GM21619 (cell line): ENCODE results near the gene ALDH1A1.
"Not testable (repeated sequence)": the region's sequence is repeated elsewhere in the genome, so short reads cannot be mapped to it uniquely, and the experiment has no call there.

Experiments
- ATAC-seq: cut with Tn5 transposase; IDR thresholded peaks from one replicate; pipeline ENCODE4 v1.9.1; 2021; ENCODE audit not compliant: unreplicated experiment

ALDH1A1 gene

DNA sequence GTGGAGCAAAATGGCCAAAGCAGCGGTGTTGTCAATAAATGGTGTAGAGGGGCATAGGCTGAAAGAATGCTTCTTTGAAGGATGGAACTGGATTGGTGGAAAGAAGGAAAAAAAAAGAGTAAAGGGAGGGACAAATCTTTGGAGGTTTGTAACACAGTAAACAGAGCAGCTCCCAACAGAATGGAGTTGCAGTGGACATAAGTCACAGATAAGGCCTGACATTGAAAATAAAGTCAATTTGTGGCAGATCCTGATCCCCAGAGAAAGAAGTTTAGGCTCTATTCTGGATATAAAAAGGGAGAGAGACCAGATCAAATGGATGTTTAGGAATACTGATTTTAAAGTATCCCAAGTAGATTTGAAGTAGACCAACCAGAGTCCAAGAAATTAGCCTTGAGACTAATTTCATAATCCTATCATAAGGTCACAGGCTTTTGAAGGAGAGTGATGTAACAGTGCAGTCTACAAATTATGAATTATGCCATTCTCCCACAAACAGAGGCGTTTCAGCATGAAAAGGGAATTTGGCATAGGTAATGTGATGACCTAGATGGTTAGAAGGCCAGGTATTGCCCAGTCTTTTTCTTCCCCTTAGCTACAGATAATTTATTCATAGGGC lies 8.9 kb downstream of the ALDH1A1 start:
- ATAC-seq = no peak

DNA sequence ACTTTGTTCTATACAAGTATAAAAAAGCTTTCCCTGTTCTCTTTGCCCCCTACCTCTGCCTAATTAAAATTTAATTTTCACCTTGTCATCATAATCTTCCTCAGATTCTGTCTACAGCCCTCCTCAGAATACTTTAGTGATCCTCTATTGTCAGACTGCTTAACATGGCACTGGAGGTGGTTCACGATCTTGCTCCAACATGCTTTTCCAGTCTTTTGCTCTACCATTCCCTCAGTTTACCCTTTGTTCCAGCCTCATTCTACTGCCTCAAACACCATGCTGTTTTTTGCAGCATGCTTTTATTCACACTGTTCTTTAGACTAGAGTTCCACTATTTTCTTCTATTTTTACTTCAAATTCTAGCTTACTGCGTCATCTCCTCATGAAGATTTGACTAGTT lies 10.4 kb downstream of the ALDH1A1 start:
- ATAC-seq = no peak

DNA sequence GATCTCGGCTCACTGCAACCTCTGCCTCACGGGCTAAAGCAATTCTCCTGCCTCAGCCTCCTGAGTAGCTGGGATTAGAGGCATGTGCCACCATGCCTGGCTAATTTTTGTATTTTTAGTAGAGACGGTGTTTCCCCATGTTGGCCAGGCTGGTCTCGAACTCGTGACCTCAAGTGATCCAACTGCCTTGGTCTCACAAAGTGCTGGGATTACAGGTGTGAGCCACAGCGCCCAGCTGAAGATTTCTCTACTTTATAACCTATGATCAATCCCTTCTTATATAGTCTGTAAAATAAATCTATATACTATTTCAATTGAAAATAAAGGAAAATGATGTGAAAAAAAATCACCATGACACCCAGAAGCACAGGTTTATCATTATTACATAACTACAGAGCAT lies 13.3 kb downstream of the ALDH1A1 start:
- not testable (repeated sequence) for ATAC-seq

DNA sequence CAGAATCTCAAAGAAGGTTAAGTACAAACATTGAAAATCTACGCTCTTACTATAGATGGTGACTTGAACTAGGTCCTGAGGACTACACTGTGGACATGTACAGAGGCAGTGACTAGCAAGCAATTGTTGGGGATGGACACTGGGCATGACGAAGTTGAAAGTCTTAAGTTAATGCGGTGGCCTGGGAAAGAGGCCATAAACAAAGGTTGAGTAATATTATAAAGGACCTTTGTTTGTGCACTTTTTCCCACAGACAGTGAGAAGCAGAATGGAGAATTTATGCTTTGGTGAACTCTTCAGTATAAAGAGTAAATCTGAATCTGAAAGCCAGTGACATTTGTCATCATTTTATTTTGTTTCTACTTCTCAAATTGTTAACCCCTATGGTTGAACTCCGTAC lies 15.3 kb downstream of the ALDH1A1 start:
- ATAC-seq = no peak

DNA sequence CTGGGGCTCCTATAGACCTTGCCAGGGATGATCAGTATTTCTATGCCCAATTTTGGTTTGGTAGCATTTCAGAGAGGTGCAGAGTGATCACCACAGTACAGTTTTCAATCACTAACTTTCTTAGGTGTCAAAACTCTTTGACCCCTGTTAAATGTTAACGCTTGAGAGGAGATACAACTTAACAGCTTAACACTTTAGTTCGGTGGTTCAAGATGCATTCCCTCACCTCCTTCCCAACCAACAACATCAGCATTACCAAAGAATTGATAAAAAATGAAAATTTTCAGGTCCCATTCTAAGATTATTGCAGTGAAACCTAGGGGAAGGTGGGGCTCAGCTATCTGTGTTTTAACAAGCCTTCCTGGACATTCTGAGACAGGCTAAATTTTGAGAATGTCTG lies 16.2 kb downstream of the ALDH1A1 start:
- no peak for ATAC-seq

DNA sequence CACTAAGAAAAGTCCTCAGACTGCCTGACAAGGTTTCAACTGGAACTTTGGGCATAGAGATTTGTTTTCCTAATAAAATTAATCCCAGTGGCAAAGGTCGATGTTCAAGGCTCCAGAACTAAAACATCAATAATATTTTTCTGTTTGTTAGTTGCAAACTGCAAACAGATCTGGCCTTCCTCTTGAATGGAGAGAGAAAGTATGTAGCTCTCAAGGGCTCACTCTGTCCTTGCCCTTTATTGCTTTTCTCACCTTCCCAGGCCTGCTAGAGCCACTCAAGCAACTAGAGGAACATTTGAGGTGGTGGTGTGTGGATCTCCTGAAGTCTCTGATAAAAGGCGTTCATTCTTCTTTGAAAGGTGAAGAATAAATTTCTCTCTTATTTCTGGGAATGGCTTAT lies 16.6 kb downstream of the ALDH1A1 start:
- no peak for ATAC-seq

DNA sequence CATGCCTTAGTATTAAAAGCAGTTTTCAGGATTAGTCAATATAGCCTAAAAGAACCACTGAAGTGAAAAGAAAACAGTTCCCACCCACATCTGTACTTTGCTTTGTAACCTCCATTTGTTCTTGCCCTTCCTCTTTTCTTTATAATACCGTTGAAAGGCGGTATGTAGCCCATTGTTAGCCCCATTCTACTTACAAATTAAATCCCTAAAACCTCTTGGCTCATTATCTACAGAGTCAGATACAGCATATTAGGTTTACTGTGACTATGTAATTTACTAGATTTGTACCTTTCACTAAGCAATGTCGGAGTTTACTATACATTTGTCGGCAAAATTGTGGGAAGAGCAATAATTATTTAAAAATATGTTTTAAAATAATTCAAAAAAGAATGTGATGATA lies 17.3 kb downstream of the ALDH1A1 start:
- ATAC-seq = no peak

DNA sequence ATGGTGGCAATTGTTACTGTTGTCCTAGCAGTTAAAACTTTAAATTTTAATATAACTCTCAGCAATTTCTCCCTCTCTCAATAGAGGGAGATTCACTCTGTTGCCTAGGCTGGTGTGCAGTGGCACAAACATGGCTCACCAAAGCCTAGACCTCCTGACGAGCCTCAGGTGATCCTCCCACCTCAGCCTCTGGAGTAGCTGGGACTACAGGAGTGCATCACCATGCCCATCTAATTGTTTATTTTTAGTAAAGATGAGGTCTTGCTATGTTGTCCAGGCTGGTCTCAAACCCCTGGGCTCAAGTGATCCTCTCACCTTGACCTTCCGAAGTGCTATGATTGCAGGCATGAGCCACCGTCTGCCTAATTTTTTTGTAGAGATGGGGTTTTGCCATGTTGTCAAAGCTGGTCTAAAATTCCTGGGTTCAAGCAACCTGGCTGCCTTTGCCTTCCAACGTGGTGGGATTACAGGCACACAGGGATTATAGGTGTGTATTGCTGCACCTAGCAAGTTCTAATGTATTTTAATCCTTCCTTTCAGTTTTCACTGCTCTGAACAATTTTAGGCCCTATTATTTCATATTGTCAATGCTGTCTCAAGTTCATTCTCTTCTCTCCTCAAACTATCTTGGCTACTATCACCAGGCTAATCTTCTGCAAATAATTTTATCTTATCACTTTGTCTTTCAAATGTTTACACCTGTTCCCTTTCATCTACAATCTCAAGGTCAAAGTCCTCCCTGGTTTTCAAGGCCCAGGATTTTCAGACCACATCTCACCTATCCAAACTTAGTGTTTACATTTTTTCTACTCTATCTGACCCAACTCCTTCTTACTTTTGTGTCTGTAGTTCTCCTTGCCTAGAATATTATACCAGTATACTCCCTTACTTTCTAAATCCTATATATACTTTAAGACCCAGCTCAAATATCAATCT lies 18.9 kb downstream of the ALDH1A1 start:
- ATAC-seq = no peak

DNA sequence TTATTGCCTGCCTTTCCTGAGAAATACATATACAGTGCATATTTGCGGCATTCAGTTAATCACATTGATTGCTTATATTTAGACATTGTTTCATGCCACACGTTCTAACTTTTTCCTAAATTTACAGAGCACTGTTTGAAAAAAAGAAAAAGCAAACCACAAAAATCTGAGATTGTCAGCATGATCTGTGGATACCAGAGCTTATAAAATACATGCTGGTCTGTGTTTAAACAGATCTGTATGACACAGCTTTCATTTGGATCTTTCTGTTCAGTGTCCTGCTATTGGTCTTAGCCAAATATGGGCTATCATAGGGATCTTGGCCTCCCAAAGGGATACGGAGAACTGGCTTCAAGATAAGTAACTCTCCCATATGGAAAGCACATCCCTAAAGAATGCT lies 20.2 kb downstream of the ALDH1A1 start:
- no peak for ATAC-seq

DNA sequence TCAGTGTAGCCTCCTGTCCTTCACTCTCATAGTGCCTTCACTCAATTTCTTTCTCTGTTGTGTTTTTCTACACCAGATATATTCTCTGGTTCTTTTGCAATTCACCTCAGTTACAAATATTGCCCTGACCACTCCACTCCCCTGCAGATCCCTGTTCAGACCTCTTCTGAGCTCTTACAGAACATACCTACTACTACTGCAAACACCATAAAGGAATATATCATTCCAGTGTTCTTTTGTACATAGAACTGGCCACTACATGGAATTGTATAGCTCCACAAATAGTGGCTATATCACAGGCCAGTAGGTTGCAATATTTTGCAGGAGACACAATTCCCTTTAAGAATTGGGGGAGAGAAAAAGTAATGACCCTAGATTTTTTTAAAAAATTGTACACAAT lies 21.0 kb downstream of the ALDH1A1 start:
- no peak for ATAC-seq

DNA sequence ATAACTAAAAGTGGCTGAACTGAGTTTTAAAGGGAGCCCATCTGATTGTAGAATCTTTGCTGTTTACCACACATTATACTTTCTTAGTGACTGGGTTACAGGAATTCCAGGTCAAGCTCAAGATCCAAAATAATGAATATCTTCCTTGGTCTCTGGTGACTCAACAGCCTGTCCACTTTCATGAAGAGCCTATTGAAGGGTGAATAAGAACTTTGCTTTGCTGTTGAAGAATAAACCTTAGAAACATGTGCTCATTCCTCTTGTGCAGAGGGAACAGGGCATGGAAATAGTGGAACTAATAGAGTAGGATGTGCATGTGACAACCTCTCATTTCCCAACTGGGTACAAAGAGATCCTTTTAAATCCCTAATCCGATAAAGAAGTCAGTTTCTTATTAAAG lies 21.4 kb downstream of the ALDH1A1 start:
- no peak for ATAC-seq

DNA sequence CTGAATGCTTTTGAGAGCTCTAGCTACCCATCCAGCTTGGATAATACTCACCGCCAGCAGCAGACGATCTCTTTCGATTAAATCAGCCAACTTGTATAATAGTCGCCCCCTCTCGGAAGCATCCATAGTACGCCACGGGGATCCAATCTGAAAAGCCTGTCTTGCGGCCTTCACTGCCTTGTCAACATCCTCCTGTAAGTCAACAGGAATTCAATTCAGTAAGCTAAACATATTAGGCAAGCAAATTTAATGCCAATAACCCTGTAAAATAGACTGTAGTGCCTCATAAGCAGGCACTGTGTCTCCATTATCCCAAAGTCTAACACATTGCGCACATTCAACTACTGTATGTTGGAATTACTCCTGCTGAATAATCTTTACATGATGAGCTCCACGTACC lies 22.0 kb downstream of the ALDH1A1 start:
- no peak for ATAC-seq

DNA sequence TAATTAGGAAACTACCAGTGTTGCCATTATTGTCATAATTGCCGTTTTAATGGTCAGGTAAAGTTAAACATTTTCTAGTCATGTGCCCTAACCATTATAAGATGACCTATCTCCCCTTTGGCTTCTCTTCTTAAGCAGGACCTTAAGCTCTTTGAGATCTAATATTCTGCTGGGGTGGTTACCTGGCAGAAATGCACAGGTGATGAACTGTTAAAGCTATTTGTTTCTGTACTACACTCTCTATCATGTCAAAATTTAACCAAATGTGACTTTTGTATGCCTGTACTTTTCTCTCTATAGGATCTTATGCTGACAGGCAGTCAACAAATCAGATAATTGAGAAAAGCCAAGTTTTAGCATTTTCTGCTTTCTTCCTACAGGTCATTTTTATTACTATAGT lies 23.3 kb downstream of the ALDH1A1 start:
- no peak for ATAC-seq

DNA sequence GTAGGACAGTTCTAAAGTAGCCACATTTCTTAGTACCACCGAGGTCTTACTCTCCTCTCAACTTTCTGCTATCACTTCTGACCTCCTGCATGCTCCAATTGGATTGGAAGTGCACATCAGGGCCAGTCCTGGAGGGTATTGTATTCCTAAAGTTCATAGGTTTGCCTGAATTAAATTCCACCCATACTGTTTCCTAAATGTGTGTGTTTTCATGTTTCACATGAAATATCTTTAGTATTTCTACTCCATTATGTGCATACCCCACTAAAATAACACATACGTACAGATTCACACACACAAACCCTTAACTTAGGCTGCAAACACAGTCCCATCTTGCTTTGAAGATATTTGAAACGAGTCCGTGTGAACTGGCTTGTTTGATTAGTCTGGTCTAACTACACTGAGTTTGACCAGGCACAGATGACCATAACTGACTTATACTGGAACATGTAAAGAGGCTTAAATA lies 24.8 kb downstream of the ALDH1A1 start:
- no peak for ATAC-seq

DNA sequence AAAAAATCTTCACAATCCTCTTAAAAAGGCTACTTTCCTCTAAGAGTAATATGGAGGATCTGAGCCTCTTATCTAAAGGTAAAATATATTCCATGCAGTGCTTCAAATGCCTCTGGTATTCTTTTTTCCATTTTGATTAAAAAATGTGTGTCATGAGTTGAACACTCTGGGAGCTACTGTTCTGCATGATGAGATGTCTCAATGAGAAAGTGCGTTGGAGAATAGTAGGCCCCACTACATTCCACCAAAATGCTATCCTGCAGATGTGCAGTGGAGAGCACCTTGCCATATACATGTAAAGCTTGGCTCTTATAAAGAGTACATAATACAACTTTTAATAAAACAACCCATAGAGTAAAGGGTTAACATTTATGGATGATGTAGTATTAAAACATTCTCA lies 26.3 kb downstream of the ALDH1A1 start:
- ATAC-seq = no peak

DNA sequence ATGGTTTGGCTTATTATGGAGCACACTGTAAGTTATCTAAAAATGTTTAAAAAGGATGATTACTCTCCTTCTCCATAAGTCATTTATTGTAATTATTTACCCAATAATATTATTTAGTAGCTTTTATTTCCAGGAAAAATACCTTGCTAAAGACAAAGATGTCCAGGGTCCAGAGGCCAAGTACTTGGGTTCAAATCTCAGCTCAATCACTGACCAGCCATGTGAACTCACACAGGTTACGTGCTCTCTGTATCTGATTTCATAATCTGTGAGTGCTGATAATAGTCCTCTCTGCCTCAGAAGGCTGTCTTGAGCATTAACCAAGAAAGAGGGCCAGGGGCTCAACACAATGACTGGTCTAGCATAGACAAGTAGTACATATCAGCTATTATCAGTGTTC lies 27.0 kb downstream of the ALDH1A1 start:
- ATAC-seq = no peak

DNA sequence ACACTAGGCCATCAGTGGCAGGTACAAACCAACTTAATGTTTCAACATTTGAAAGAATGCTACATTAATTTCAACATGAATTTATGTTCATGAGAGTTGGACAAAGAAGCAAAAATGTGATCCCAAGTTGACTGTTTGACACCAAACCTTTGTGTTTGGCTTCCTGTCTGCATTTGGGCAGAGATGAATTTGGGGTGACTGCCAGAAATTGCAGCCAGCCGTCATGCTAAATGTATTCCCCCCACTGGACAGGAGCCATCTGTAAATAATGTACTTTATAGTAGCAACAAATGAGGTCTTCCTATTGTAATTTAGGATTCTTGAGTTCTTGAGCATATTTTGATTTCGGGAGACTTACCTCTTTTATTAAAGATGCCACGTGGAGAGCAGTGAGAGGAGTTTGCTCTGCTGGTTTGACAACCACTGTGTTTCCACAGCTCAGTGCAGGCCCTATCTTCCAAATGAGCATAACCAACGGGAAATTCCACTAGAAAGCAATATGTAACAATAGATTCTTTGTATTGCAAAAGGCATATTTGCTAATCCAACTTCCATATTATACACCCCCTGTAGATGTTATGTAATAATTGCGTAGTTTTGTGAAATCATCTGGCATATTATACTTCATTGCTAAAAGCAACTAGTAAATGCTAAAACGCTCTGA lies 27.6 kb downstream of the ALDH1A1 start:
- ATAC-seq = no peak

DNA sequence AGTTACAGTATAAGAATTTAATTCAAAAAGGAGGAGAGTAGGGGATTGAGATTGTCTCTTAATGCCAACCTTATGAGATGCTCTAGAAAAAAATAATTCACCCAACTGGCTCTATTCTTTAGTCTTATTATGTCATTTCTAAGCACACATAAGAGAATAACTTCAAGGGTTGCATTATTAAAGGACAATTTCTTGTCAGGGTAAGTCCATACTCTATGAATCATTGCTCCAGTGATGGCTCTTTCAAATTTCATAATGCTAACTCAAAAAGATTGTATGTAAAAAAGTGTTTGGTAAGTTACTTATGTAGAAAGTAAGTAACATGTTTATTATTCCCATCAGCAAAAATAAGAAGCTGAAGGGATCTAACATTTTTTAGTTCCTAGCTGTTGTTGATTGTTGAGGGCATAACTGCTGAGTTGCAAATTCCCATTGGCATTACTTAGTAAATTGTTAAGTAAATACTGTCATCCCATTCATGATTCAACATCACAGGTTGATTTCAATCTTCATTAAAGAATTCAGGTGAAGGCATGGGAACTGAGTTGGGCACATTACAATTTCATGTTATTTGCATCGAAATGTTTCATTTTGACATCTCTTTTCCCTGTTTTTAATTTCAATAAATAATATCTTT lies 28.6 kb downstream of the ALDH1A1 start:
- no peak for ATAC-seq

DNA sequence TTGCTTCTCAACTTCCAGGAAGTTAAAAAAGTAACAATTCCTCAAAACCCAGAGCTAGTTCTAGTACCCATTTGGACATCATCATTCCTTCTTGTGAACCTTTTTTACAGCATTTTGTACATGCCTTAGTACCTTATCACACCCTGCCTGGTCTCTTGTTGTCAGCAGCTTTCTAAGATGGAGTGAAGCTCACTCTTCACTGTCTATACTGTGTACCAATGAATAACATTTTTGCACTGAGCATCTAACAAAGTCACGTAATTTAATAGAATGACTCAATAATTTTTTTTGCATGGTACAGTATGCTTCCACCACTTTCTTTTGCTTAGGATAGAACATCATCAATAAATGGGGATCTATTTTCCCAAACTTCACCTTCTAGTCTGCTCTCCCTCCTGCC lies 29.8 kb downstream of the ALDH1A1 start:
- ATAC-seq = no peak

DNA sequence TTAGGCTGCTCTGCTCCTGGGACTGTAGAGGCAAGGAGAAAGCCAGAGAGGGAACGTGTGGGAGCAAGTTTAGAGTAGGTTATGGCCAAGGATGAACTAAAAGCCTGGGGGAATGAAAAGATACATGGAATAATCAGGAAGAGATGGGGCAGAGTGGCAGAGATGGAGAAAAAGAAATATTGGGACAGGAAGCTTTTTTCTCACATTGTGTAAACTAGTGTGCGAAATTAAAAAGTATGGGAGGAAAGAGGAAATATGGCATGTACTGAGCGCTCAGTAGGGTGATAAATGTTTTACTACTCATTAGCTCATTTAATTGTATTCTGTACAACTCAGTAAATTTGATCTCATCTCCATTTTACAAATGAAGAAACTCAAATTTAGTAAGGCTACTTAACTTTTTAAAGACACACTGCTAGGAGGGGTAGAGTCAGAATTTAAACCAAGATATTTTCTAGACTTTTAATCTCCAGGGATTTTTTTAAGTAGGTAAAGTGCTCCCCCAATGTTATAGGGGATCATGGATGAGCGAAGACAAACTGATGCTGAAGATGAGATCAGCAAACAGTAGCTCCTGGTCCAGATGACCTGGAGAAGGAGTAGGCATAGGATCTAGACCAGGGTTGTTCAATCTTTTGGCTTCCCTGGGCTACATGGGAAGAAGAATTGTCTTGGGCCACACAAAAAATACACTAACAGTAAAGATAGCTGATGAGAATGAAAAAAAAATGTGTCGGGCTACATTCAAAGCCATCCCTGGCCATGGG lies 30.8 kb downstream of the ALDH1A1 start:
- ATAC-seq = no peak
